HCT116 (cell line): ENCODE results near the gene SORCS2. TPM values are rescaled to one million over a fixed set of nuclear protein-coding genes. Genes with fewer than 3 reads are reported as not detected.

Source experiments
- ATAC-seq: fragments of 200-7000 bp; cut with Tn5 transposase; 2 replicates; pipeline ENCODE4 v1.9.1; 2020; ENCODE audit warnings: mild to moderate bottlenecking, moderate library complexity
- BruUV-seq: library from RNA; stranded (reverse); fragments of 400-500 nt; replicated peaks from 2 replicates; lab custom pipeline; 2021; lab: Mats Ljungman, UMichigan
- CTCF ChIA-PET: fragments of 300-600 bp; sonication (Branson Sonifier 250); formaldehyde crosslinking; loops from one replicate; lab custom pipeline; 2021; ENCODE audit warnings: antibody characterized with exemption; lab: Charles Lee
- POLR2A ChIA-PET: fragments of 300-600, 350-600 bp; sonication (Branson Sonifier 250); formaldehyde crosslinking; loops from one replicate; lab custom pipeline; 2021; ENCODE audit warnings: antibody characterized with exemption; lab: Charles Lee
- RAD21 ChIA-PET, 2 experiments: fragments of 300-600 bp; sonication (Branson Sonifier 250); formaldehyde crosslinking; loops; one replicate each; lab custom pipeline; 2023; ENCODE audit warnings: low total read pairs in 2 of 2; ENCODE audit not compliant: uncharacterized antibody in 2 of 2, unreplicated experiment in 2 of 2, low non-redundant PET in 1 of 2; lab: Charles Lee
- DNase-seq: peaks from one replicate; pipeline ENCODE4 v3.0.0-alpha.2; 2010; ENCODE audit warnings: low read depth, low spot score
- H2AFZ ChIP-seq: fragments of 200-600 bp; shearing (Covaris generic), sonication (generic); 2 replicates; pipeline ENCODE4 v1.6.1; 2017; ENCODE audit warnings: low read depth, mixed run types, mixed read lengths, antibody characterized with exemption, low read length; ENCODE audit not compliant: poor library complexity, severe bottlenecking
- H3K27ac ChIP-seq: 2 replicates; pipeline ENCODE4 v1.5.1; 2012; ENCODE audit warnings: low read depth, low read length
- H3K27me3 ChIP-seq: fragments of 200-600 bp; sonication (generic); 2 replicates; pipeline ENCODE4 v1.6.1; 2016; ENCODE audit warnings: mixed run types, low read length, mixed read lengths; ENCODE audit not compliant: insufficient read depth
- H3K36me3 ChIP-seq, 2 experiments: fragments of 200-500 bp in 1 of 2; fragments of 200-600 bp in 1 of 2; sonication (Bioruptor generic) in 1 of 2; sonication (generic) in 1 of 2; 2 replicates each; pipeline versions ENCODE4 v1.5.1 to v1.6.1; 2014 to 2016; ENCODE audit warnings: low read length in 2 of 2, inconsistent platforms in 1 of 2, mixed read lengths in 1 of 2, mixed run types in 1 of 2; ENCODE audit not compliant: insufficient read depth in 2 of 2, control insufficient read depth in 1 of 2
- H3K4me1 ChIP-seq, 2 experiments: fragments of 200-600 bp in 1 of 2; sonication (generic) in 1 of 2; 2 replicates each; pipeline versions ENCODE4 v1.5.1 to v1.6.1; 2012 to 2017; ENCODE audit warnings: low read length in 2 of 2, inconsistent platforms in 1 of 2, mild to moderate bottlenecking in 1 of 2, mixed read lengths in 1 of 2, mixed run types in 1 of 2, moderate library complexity in 1 of 2; ENCODE audit not compliant: insufficient read depth in 2 of 2, control insufficient read depth in 1 of 2
- H3K4me2 ChIP-seq: fragments of 200-600 bp; sonication (generic); 2 replicates; pipeline ENCODE4 v1.6.1; 2017; ENCODE audit warnings: mixed run types, low read length, mixed read lengths
- H3K4me3 ChIP-seq, 2 experiments: fragments of 200-600 bp in 1 of 2; sonication (generic) in 1 of 2; replicated peaks in 1 of 2; 2 replicates each; pipeline ENCODE4 v1.5.1; 2011 to 2016; ENCODE audit warnings: low read length in 2 of 2, control low read depth in 1 of 2, low read depth in 1 of 2, mild to moderate bottlenecking in 1 of 2, mixed read lengths in 1 of 2, mixed run types in 1 of 2
- H3K79me2 ChIP-seq: fragments of 200-600 bp; sonication (generic); 2 replicates; pipeline ENCODE4 v1.6.1; 2017; ENCODE audit warnings: mild to moderate bottlenecking, mixed run types, low read length, moderate library complexity, mixed read lengths; ENCODE audit not compliant: insufficient read depth
- H3K9ac ChIP-seq: fragments of 200-600 bp; sonication (generic); 2 replicates; pipeline ENCODE4 v1.6.1; 2016; ENCODE audit warnings: low read length, mixed read lengths
- H3K9me2 ChIP-seq: fragments of 200-600 bp; sonication (generic), shearing (Covaris generic); 2 replicates; pipeline ENCODE4 v1.6.1; 2017; ENCODE audit warnings: mixed run types, mild to moderate bottlenecking, moderate library complexity; ENCODE audit not compliant: insufficient read depth
- H3K9me3 ChIP-seq, 2 experiments: fragments of 200-500 bp in 1 of 2; fragments of 200-600 bp in 1 of 2; sonication (Bioruptor generic) in 1 of 2; sonication (generic) in 1 of 2; 2 replicates each; pipeline ENCODE4 v1.6.1; 2014 to 2017; ENCODE audit warnings: low read length in 2 of 2, mixed read lengths in 2 of 2, inconsistent platforms in 1 of 2, low read depth in 1 of 2, mild to moderate bottlenecking in 1 of 2, mixed run types in 1 of 2, moderate library complexity in 1 of 2; ENCODE audit not compliant: control insufficient read depth in 1 of 2, insufficient read depth in 1 of 2
- H4K20me1 ChIP-seq: fragments of 200-600 bp; sonication (generic), shearing (Covaris generic); 2 replicates; pipeline ENCODE4 v1.6.1; 2017; ENCODE audit warnings: mixed run types, mild to moderate bottlenecking, moderate library complexity; ENCODE audit not compliant: insufficient read depth
- CBX3 ChIP-seq: IDR thresholded peaks from 2 replicates; pipeline ENCODE4 v1.6.1; 2012; ENCODE audit warnings: low read depth
- ELF1 ChIP-seq: IDR thresholded peaks from 2 replicates; pipeline ENCODE4 v1.6.1; 2012; ENCODE audit warnings: low read depth, borderline replicate concordance
- EZH2 ChIP-seq: fragments of 200-600 bp; sonication (generic); IDR thresholded peaks from 2 replicates; pipeline ENCODE4 v1.6.1; 2017; ENCODE audit warnings: antibody characterized with exemption, mixed run types
- EZH2phosphoT487 ChIP-seq: fragments of 200-600 bp; IDR thresholded peaks from 2 replicates; pipeline ENCODE4 v1.6.1; 2018; ENCODE audit warnings: antibody characterized with exemption, borderline replicate concordance
- FOSL1 ChIP-seq: IDR thresholded peaks from 2 replicates; pipeline ENCODE4 v1.6.1; 2012; ENCODE audit warnings: low read depth
- JUND ChIP-seq: IDR thresholded peaks from 2 replicates; pipeline ENCODE4 v1.6.1; 2012
- POLR2A ChIP-seq: IDR thresholded peaks from 2 replicates; pipeline ENCODE4 v1.7.0; 2011; ENCODE audit warnings: borderline replicate concordance; ENCODE audit not compliant: insufficient read depth, insufficient read length; ENCODE audit errors: extremely low read depth
- POLR2AphosphoS5 ChIP-seq: IDR thresholded peaks from 2 replicates; pipeline ENCODE4 v1.6.1; 2011; ENCODE audit warnings: mild to moderate bottlenecking, low read depth, low read length, moderate library complexity
- SIN3A ChIP-seq: IDR thresholded peaks from 2 replicates; pipeline ENCODE4 v1.6.1; 2012; ENCODE audit warnings: low read depth
- SP1 ChIP-seq: IDR thresholded peaks from 2 replicates; pipeline ENCODE4 v1.6.1; 2012; ENCODE audit warnings: low read depth
- SRF ChIP-seq: IDR thresholded peaks from 2 replicates; pipeline ENCODE4 v1.6.1; 2012; ENCODE audit warnings: low read depth
- TCF7L2 ChIP-seq: IDR thresholded peaks from 2 replicates; pipeline ENCODE4 v1.7.0; 2011; ENCODE audit warnings: borderline replicate concordance, inconsistent platforms; ENCODE audit not compliant: insufficient read depth, insufficient read length; ENCODE audit errors: extremely low read depth
- ZNF274 ChIP-seq: fragments of 200-500 bp; sonication (Bioruptor generic); IDR thresholded peaks from 2 replicates; pipeline ENCODE4 v1.6.1; 2014; ENCODE audit warnings: mild to moderate bottlenecking, low read depth, low read length, inconsistent platforms
- intact Hi-C: fragments of 100-400 bp; cut with micrococcal nuclease; formaldehyde crosslinking; loops from 2 replicates; pipeline ENCODE4 v1.10.0; 2022
- total RNA-seq: library from RNA; stranded (reverse); gene quantifications from one replicate; pipeline ENCODE4 v1.2.1, GENCODE V29; 2021; ENCODE audit not compliant: unreplicated experiment
- TF ChIP-seq, protein P1 (sequence below): IDR thresholded peaks from 2 replicates; pipeline ENCODE4 v1.6.1; 2012; ENCODE audit warnings: low read depth
- TF ChIP-seq, protein P2 (sequence below): IDR thresholded peaks from 2 replicates; pipeline ENCODE4 v1.6.1; 2012
- TF ChIP-seq, protein P3 (sequence below), 3 experiments: fragments of 200-600 bp in 1 of 3; sonication (generic) in 1 of 3; IDR thresholded peaks in 2 of 3; conservative IDR thresholded peaks in 1 of 3; 2 replicates each; pipeline ENCODE4 v1.5.1; 2012 to 2017; ENCODE audit warnings: low read depth in 2 of 3, low read length in 2 of 3, antibody characterized with exemption in 1 of 3, borderline replicate concordance in 1 of 3, control low read depth in 1 of 3, mild to moderate bottlenecking in 1 of 3, mixed read lengths in 1 of 3, mixed run types in 1 of 3, moderate library complexity in 1 of 3; ENCODE audit not compliant: insufficient read depth in 1 of 3

SORCS2 gene
- total RNA-seq, 1 experiment from 2014 or later: 0.37 TPM

DNA sequence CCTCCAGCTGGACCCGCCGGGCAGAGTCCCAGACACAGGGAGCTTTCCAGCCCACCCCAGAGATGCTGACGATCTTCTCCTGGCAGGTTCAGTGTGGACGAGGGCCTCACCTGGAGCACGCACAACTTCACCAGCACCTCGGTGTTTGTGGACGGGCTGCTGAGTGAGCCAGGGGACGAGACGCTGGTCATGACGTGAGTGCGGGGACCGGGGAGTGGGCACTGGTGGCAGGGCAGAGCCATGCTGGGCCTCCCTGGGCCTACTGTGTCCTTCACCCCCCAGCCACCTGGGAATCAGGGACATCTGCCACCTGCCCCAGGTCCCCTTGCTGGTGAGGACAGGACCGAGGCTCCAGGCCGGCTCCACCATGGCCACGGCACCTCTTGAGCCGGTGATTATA is 511.8 kb downstream of the SORCS2 start:
- Histone ChIP-seq H3K9me2 (no peaks in the 10 kb centered on the region), H3K27ac (no peak overlapping the region), H3K79me2 (no peaks in the 10 kb centered on the region), H2AFZ (no peak overlapping the region), H3K4me3 (no peak overlapping the region), H3K4me1 (peaks cover 10 to 27% of the 10 kb centered on the region in 2 experiments; a peak in 3 of 4 replicates), H3K9ac (no peak overlapping the region), H4K20me1 (no peaks in the 10 kb centered on the region), H3K36me3 (no peaks in the 10 kb centered on the region), H3K4me2 (no peak overlapping the region), H3K27me3 (no peaks in the 10 kb centered on the region), H3K9me3 (no peaks in the 10 kb centered on the region)
- intact Hi-C loops: no loop called here
- ChIA-PET POLR2A (no interaction called here), CTCF (interaction anchor here (1.2 to 1.3 kb wide), 3 partner anchors 98 to 512 kb away, joined by 3 to 8 read pairs (median 3); partner anchors contain the start of gene SORCS2), RAD21 (interaction anchor here in 1 of 2 experiments (0.7 to 1.5 kb wide), 2 partner anchors 98 to 239 kb away, joined by 3 read pairs; no protein-coding TSS in a partner anchor)
- no peak for TF ChIP-seq SP1
- no TSS peak for BruUV-seq
- ATAC-seq: no peak
- no peak for DNase-seq

DNA sequence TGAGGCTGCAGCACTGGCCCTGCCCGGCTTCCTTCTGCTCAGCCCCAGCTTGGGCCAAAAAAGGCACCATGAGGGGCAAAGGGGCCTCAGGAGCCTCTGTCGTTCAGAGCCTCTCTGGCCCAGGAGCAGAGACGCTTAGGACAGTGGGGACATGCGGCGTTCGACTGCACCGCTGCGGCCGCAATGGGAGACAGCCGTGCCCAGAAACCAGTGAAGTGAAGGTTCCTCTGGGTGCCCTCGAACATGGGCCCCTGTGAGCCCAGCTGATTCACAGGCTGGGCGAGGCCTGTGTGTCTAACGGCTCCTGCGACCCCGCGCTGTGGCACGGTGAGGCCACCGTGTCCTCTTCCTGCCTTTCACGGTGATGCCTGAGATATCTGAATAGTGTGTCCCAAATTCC is 512.3 kb downstream of the SORCS2 start:
- H3K36me3 ChIP-seq: no peaks in the 10 kb centered on the region
- no TSS peak for BruUV-seq
- H4K20me1 ChIP-seq: no peaks in the 10 kb centered on the region
- no peaks in the 10 kb centered on the region for H3K9me3 ChIP-seq
- H3K4me1 ChIP-seq: peaks cover 10 to 27% of the 10 kb centered on the region in 2 experiments; a peak in 3 of 4 replicates
- H3K79me2 ChIP-seq: no peaks in the 10 kb centered on the region
- POLR2A ChIA-PET: no interaction called here
- no peak overlapping the region for H3K27ac ChIP-seq
- no peak overlapping the region for H3K9ac ChIP-seq
- H3K27me3 ChIP-seq: no peaks in the 10 kb centered on the region
- no peak overlapping the region for H3K4me3 ChIP-seq
- CTCF ChIA-PET: interaction anchor here (1.2 to 1.3 kb wide), 3 partner anchors 16 to 513 kb away, joined by 3 to 8 read pairs (median 5); partner anchors contain the start of gene SORCS2
- intact Hi-C loops: no loop called here
- RAD21 ChIA-PET: interaction anchor here in 1 of 2 experiments (0.7 to 1.5 kb wide), 2 partner anchors 97 to 240 kb away, joined by 3 read pairs; no protein-coding TSS in a partner anchor
- H3K9me2 ChIP-seq: no peaks in the 10 kb centered on the region
- DNase-seq (no peak), ATAC-seq (no peak)
- H3K4me2 ChIP-seq: no peak overlapping the region
- no peak overlapping the region for H2AFZ ChIP-seq
- TF ChIP-seq ZNF274: no peak
- no peak for TF ChIP-seq SIN3A
- no peak for TF ChIP-seq EZH2phosphoT487
- no peak for TF ChIP-seq CBX3
- TF ChIP-seq, protein P1, sequence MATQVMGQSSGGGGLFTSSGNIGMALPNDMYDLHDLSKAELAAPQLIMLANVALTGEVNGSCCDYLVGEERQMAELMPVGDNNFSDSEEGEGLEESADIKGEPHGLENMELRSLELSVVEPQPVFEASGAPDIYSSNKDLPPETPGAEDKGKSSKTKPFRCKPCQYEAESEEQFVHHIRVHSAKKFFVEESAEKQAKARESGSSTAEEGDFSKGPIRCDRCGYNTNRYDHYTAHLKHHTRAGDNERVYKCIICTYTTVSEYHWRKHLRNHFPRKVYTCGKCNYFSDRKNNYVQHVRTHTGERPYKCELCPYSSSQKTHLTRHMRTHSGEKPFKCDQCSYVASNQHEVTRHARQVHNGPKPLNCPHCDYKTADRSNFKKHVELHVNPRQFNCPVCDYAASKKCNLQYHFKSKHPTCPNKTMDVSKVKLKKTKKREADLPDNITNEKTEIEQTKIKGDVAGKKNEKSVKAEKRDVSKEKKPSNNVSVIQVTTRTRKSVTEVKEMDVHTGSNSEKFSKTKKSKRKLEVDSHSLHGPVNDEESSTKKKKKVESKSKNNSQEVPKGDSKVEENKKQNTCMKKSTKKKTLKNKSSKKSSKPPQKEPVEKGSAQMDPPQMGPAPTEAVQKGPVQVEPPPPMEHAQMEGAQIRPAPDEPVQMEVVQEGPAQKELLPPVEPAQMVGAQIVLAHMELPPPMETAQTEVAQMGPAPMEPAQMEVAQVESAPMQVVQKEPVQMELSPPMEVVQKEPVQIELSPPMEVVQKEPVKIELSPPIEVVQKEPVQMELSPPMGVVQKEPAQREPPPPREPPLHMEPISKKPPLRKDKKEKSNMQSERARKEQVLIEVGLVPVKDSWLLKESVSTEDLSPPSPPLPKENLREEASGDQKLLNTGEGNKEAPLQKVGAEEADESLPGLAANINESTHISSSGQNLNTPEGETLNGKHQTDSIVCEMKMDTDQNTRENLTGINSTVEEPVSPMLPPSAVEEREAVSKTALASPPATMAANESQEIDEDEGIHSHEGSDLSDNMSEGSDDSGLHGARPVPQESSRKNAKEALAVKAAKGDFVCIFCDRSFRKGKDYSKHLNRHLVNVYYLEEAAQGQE: no peak
- TF ChIP-seq, protein P2, sequence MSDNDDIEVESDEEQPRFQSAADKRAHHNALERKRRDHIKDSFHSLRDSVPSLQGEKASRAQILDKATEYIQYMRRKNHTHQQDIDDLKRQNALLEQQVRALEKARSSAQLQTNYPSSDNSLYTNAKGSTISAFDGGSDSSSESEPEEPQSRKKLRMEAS: no peak
- TF ChIP-seq POLR2A: no peak
- no peak for TF ChIP-seq SRF
- no peak for TF ChIP-seq POLR2AphosphoS5
- TF ChIP-seq FOSL1: no peak
- TF ChIP-seq, protein P3, sequence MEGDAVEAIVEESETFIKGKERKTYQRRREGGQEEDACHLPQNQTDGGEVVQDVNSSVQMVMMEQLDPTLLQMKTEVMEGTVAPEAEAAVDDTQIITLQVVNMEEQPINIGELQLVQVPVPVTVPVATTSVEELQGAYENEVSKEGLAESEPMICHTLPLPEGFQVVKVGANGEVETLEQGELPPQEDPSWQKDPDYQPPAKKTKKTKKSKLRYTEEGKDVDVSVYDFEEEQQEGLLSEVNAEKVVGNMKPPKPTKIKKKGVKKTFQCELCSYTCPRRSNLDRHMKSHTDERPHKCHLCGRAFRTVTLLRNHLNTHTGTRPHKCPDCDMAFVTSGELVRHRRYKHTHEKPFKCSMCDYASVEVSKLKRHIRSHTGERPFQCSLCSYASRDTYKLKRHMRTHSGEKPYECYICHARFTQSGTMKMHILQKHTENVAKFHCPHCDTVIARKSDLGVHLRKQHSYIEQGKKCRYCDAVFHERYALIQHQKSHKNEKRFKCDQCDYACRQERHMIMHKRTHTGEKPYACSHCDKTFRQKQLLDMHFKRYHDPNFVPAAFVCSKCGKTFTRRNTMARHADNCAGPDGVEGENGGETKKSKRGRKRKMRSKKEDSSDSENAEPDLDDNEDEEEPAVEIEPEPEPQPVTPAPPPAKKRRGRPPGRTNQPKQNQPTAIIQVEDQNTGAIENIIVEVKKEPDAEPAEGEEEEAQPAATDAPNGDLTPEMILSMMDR (IDR thresholded peaks at IDR 0.05 in 2 of 3, conservative IDR thresholded peaks at IDR 0.05 in 1 of 3; ENCODE audit: borderline replicate concordance in 1 of 3, insufficient read depth in 1 of 3, low read depth in 2 of 3, low read length in 2 of 3): no peak
- TF ChIP-seq ELF1: no peak
- no peak for TF ChIP-seq EZH2
- no peak for TF ChIP-seq TCF7L2
- no peak for TF ChIP-seq JUND
